Erythroblast (primary cell): ENCODE measurements around the gene SEC14L2.
A peak's percentile ranks its signal among the peaks of the same experiment; 100 is the strongest.

Source experiments
- DNase-seq, 2 experiments: peaks; one replicate each; lab custom pipeline; 2025; lab: John Stamatoyannopoulos, UW
- GATA1 ChIP-seq: IDR thresholded peaks from 2 replicates; pipeline ENCODE4 v1.6.1; 2011; ENCODE audit warnings: low read depth, mild to moderate bottlenecking, control low read depth, low read length, moderate library complexity
- POLR2A ChIP-seq: IDR thresholded peaks from 2 replicates; pipeline ENCODE4 v1.6.1; 2011; ENCODE audit warnings: mild to moderate bottlenecking, low read length

The SEC14L2 gene

GRCh38 chr22:30368420-30368819, 28.4 kb upstream of the SEC14L2 start:
- TF ChIP-seq GATA1 = no peak
- TF ChIP-seq POLR2A = no peak
- no peak for DNase-seq

DNA sequence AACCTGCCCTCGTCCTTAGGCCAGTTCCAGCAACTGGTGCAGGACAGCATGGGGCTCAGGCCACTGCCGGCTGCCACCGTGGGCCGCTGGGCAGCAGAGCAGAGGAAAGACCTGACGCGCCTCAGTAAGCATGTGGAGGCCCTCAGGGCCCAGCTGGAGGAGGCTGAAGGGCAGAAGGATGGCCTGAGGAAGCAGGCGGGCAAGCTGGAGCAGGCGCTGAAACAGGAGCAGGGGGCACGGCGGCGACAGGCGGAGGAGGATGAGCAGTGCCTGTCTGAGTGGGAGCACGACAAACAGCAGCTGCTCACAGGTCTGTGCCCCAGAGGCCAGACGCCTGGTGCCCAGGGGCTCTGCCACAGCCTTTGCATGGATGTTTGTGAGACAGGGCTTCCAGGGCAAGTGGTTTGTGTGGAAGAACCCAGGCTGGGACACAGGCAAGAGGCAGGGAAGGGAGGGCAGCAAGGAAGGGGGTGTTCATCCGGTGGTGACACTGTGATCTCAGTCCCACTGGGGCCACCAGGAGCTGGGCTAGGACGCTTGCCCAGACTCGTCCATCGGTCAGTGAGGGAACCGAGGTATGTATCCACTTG, 26.1 kb upstream of the SEC14L2 start:
- DNase-seq = no peak
- TF ChIP-seq GATA1 (no peak), POLR2A (no peak)

DNA sequence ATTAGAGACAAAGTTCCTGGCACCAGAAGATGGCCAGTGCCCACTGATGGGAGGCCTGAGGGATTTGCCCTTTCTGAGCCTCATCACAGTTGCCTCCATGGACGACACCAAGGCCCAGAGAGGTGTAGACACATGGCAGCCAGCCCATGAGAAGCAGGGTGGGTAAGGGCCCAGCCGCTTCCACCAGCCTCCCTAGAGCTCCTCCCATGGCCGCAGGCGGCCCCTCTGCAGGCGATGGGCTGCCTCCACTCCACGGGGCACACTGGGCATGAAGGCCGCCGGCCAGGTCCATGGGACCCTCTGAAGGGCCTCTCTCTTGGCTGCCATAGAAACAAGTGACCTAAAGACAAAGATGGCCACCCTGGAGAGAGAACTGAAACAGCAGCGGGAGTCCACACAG, 25.5 kb upstream of the SEC14L2 start:
- DNase-seq = no peak
- no peak for TF ChIP-seq GATA1
- no peak for TF ChIP-seq POLR2A

- TF ChIP-seq POLR2A (no peak), GATA1 (no peak)
- DNase-seq = no peak
Measured at GRCh38 chr22:30371981-30372380, 24.8 kb upstream of the SEC14L2 start.

DNA sequence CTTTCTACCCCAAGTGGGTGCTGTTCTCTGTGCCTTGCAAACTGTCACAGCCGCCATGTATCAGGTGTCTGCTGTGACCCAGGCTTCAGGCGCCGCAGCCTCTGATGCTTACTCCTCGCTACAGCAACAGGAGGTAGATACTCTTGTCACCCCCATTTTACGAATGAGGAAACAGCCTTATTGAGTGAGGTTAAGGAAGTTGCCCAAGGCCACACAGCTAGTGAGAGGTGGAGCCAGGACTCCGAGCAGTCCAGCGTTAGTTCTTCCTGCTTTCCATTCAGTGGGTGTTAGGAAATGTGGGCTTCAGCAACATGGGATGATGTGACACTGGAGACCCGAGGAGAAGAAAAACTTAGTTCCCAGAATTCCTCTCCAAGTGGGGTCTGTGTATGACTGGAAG, 23.9 kb upstream of the SEC14L2 start:
- TF ChIP-seq GATA1 (no peak), POLR2A (no peak)
- DNase-seq = no peak

DNA sequence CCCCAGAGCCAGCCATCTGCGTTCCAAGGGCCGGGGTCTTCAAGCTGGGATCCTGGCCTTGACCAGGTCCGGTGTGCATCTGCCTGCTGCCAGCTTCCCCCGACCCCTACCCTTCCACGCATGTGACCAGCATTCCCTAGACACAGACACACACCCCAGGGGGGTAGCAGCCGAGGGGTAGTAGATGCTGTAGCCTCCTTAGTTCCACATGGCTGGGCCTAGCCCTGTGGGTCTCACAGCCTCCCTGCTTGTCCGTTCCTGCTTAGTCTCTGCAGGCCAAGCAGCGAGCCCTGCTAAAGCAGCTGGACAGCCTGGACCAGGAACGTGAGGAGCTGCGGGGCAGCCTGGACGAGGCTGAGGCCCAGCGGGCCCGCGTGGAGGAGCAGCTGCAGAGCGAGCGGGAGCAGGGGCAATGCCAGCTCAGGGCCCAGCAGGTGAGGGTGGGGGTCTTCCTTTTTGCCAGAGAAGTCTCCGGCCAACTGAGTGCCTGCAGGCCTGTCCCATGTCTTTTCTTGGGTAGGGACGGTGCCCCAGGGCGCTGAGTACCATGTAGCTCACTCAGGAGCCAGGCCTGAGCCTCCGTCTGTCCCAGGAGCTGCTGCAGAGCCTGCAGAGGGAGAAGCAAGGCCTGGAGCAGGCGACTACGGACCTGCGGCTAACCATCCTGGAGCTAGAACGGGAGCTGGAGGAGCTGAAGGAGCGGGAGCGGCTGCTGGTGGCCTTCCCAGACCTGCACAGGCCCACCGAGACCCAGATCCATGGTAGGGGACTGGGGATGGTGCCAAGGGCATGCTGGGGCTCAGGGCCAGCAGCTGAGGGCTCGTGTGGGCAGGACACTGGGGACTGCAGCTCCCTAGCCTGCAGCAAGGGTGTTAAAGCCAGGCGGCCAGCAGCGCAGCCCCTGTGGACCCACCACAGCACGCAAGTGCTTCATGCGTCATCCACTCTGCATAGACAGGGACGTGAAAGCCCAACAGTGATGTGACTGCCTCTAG, 23.2 kb upstream of the SEC14L2 start:
- TF ChIP-seq POLR2A = no peak
- TF ChIP-seq GATA1 = no peak
- DNase-seq = no peak

DNA sequence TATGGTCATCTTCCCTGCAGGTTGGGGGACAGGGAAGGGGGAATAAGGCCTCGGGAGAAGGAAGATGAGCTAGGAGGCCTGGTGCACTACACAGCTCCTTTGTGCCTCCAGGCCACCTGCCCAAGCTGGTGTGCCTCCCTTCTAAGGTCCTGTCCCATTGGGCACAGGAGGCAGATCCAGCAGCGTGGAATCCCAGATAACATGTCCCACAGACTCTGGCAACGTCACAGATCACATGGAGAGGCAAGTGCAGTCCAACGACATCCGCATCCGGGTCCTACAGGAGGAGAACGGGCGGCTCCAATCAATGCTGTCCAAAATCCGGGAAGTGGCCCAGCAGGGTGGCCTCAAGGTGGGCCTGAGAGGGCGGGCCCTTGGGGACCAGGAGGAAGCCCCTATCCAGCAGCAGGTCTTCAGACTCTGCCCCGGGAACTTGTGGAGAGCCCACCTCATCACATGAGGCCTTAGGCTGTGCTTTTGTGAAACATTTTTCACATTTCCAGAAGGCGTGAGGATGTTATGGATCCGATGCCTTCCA, 21.4 kb upstream of the SEC14L2 start:
- TF ChIP-seq POLR2A = no peak
- no peak for TF ChIP-seq GATA1
- no peak for DNase-seq

DNA sequence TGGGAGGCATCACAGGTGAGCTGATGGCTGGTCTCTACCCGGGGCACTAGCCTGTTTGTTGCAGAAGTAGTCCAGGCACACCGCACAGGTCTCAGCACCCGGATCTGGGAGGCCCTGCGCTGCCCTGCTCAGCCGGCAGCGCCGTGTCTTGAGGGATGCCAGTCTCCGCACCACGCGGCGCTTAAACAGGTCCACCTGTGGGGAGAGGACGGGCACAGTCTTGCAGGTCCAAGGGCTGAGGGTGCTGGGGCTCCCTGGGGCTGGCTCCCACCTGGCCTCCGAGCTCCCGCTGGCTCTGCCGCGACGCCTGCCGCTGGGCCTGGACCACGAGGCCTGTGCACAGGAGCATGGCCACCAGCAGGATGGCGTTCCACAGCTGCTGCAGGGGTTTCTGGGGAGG, 16.8 kb upstream of the SEC14L2 start:
- no peak for DNase-seq

DNA sequence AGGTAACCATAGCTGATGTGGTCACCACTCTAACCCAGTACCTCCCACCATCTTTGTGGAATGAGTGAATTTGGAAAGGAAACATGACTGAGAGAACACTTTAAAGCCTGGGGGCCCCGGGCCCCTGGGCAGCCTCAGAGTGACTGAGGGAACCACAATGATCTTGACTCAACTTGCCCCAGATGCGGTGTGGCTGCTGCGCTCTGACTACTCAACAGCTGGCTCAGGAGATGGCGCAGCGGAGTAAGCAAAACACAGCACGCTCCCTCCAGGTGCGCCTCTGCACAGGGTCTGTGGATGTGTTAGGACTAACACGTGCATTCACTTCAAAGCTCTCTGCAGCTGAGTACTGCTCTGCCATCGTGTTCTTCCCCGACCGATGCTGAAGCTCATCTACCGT, 15.6 kb upstream of the SEC14L2 start:
- TF ChIP-seq GATA1 (no peak), POLR2A (no peak)
- DNase-seq = no peak

More for the DNA sequence above, 16.8 kb upstream of the SEC14L2 start:
- TF ChIP-seq GATA1 (no peak), POLR2A (no peak)

GRCh38 chr22:30382340-30382739, 14.5 kb upstream of the SEC14L2 start:
- DNase-seq = no peak
- TF ChIP-seq POLR2A (no peak), GATA1 (no peak)

DNA sequence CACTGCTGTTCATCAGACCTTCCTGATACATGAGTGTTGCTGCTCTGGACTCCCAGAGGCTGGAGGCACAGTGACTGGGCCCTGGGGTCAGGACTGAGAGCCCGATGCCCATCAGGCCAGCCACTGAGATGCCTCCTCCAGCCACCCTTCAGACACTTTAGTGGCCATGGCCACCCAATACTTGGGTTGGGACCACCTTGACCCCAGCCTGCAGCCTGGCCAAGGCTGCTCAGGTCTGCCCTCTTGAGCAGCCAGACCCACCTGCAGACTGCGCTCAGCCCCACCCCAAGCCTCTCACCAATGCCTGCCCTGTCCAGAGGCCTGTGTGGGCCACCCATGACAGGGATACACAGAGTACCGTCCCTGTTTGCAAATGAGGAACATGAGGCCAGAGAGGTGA, 13.8 kb upstream of the SEC14L2 start:
- DNase-seq = no peak
- TF ChIP-seq GATA1 (no peak), POLR2A (no peak)

- TF ChIP-seq POLR2A (no peak), GATA1 (no peak)
- no peak for DNase-seq
Measured at GRCh38 chr22:30385942-30386341, 10.9 kb upstream of the SEC14L2 start.

DNA sequence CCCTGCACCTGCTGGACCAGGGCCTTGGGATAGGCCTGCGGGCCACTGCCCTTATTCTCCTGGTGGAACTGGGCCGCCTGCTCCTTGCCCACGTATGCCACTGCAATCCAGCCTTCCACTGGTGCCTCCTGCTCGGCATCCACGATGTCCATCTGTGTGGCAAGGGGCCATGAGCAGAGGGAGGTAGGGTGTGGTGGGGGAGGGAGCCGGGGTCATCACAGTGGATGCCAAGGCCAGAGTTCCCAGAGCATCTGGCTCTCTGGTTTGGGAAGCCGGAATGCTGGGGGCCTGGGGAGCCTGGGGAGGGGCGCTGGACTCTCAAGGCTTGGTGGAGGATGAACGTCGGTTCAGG, 10.2 kb upstream of the SEC14L2 start:
- no peak for TF ChIP-seq GATA1
- no peak for TF ChIP-seq POLR2A
- no peak for DNase-seq

DNA sequence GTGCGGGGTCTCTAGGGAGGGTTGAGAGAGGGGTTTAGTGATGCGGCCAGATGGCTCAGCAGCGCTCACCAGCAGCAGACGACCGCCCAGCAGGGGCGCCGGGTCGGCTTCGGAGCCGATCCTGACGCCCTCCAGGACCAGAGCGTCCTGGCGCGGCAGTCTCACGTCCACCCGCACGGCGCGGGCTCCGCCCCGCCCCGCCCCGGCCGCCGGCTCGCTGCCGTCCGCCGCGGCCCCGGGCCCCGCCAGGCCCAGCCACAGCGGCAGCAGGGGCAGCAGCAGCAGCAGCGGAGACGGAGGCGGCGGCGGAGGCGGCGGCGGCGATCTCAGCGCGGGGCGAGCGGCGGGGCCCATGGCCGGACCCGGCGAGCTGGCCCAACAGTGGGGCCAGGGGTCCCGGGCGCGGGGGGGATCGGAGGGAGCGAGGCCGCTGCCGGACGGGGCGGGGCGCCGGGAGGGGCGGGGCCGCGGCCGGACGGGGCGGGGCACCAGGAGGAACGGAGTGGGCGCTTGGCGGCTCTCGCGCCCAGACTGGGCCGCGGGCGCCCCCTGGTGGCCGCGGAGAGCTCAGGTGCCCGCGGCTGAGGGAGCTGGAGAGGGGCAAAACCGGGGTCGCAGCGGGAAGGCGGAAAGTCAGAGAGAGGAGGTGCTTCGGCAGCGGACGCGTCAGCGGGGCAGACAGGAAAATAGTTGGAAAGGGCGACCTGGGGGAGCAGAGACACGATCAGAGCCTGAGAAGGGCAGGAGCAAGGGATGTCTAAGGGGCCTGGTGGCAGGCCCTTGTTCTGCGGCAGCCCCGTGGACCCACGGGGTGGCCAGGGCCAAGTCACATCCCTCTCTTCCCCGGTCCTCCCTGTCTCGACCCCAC, 9.6 kb upstream of the SEC14L2 start, which contains the start of gene RNF215:
Gene RNF215 (minus strand): TSS at position 452 of the 868 bp plus-strand sequence. CDS start 98 bp downstream, at position 354.
- peak; percentile 84 to 92 for DNase-seq
- TF ChIP-seq POLR2A (no peak), GATA1 (no peak)
